Left hindlimb (tissue), 1 donor: ENCODE results near the gene ZCWPW1.

ENCODE experiments used
- DNase-seq: peaks from one replicate; pipeline ENCODE4 v3.0.0-alpha.2; 2018

The ZCWPW1 gene

DNA sequence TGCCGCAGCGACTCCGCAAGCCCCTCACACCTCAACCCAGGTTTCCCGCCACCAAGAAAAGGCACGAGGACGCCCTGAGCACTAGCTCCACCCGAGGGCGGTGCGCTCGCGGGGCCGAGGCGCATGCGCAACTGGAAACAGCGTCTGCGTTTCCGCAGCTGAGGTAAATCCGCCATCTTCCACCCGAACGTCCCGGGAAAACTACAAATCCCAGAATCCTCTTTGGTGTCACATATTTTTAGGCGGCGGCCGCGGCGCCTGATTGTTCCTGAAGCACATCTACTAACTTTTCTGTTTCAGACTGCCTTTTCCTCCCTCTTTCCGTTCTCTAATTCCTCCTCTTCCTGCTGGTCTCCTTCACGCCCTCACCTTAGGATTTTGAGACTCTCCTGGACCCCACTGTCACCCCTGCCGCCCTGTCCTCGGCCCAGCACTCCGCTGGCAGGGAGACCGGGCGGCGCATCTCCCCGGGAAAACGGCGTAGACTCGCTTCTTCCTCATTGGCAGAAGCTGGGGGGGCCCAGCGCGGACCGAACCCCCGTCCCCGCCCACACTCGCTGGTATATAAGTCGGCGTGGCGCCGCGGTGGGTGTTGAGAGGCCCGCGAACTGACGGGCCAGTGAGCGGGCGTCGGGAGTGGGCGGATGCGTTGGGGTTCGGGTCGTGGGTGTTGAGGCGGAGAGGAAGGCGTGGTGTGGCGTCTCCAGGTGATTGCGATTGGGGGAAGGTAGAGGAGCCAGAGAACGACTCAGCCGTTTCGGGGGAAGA lies at the start of gene ZCWPW1:
TSS of gene ZCWPW1 (minus strand) at position 505 of the 768 bp plus-strand sequence. CDS start 8,054 bp downstream, outside the sequence.
- peak; percentile 98 for DNase-seq

DNA sequence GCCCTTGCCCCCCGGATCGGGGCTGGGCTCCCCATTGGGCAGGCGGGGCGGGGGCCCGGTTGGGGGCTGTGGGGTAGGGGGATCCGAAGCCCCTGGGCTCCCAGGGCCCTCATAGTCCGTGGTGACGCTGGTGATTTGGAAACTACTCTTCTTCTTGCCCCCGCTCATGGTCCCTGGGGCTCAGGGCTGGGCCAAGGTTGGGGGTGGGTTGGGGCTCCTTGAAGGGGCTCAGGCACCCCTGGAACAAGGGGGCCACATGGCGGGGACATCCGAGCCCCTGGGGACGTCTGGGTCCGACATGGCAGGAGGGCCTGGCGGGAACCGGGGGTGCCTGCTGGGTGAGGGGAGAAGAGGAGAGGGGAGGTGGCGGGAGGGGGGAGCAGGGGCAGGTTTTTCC lies 49.4 kb upstream of the ZCWPW1 start:
- no peak for DNase-seq

GRCh38 chr7:100476903-100477870 lies 48.7 kb upstream of the ZCWPW1 start:
- no peak for DNase-seq

DNA sequence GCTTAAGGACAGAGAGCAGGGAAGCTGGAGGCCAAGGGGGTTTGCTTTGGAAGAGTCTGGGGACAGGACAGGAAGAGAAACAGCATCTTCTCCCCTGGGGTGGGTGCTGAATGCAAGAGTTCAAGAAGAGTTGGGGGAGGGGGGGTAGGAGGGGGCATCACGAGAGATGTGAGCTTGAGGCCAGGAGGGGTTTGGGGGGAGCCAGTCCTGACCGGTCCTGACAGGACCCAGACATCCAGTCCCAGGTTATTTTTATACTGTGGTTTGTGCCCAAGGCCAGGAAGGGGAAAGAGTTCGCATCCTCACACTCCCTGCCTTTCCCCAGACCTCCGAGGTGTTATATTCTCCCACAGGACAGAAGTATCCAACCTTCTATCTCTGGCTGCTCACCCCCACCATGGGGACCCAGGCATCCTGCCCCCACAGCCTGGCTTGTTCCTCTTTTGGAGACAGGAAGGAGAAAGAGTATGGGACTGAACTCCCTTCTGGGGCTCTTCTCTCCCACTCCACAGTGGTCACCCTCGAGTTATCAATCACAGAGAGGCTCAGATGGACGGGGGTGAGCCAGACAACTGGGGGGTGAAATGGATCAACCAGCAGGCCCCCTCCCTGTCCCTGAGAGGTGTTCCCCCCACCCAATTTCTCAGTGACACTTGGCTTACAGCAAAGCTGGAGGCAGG lies 47.7 kb upstream of the ZCWPW1 start:
- no peak for DNase-seq

GRCh38 chr7:100475549-100475948 lies 47.0 kb upstream of the ZCWPW1 start:
- DNase-seq, result peak; percentile 74

DNA sequence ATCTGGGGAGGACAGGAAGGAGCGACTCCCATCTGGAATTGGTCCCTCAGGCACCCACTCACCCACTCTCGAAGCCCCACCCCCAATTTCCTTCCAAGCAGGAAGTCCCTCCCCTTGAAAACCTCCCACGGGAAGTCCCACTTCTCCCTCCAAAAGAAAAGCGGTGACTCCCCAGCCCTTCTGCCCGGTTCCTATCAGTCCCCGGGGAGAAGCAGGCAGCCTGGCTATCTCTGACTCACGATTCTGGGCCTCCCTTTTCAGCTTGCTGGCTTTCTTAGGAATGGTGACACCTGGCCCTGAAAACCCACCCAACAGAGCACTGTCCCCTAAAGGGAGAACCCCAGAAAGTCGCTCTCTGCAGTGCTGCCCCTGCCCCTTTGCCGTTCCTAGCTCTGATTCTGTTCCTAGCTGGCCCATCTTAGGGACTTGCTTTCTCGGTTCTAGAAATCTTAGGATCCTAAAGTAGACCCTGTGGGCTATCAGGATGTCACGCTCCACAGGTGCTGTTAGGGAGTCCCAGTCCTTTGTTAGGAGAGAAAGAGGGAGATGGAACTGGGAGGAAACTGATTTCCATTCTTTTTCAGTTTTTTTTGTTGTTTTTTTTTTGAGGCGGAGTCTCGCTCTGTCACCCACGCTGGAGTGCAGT lies 44.5 kb upstream of the ZCWPW1 start:
- no peak for DNase-seq

GRCh38 chr7:100472121-100472851 lies 43.8 kb upstream of the ZCWPW1 start:
- DNase-seq, result no peak

GRCh38 chr7:100471021-100471420 lies 42.5 kb upstream of the ZCWPW1 start:
- DNase-seq, result no peak

- peak; percentile 88 for DNase-seq
These were observed 40.9 kb upstream of the ZCWPW1 start for GRCh38 chr7:100469227-100470044.

GRCh38 chr7:100467638-100468373 lies 39.3 kb upstream of the ZCWPW1 start:
- no peak for DNase-seq

GRCh38 chr7:100466653-100467605 lies 38.4 kb upstream of the ZCWPW1 start:
- no peak for DNase-seq

- DNase-seq, result peak; percentile 89
These were observed 37.3 kb upstream of the ZCWPW1 start for GRCh38 chr7:100465702-100466311.

DNA sequence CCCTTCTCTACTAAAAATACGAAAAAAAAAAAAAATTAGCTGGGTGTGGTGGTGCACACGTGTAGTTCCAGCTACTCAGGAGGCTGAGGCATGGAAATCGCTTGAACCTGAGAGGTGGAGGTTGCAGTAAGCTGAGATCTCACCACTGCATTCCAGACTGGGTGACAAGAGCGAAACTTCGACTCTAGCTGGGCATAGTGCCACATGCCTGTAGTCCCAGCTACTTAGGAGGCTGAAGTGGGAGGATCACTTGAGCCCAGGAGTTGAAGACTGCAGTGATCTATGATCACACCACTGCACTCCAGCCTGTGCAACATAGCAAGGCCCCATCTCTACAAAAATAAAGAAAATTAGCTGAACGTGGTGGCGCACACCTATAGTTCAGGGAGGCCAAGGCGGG lies 36.8 kb upstream of the ZCWPW1 start:
- no peak for DNase-seq

- no peak for DNase-seq
These were observed 36.3 kb upstream of the ZCWPW1 start for GRCh38 chr7:100464791-100465190.

GRCh38 chr7:100464210-100464660 lies 35.7 kb upstream of the ZCWPW1 start, which contains the start of gene SPACDR:
Gene SPACDR (minus strand): TSS chr7:100464260. CDS start chr7:100464025, 235 bp downstream.
- DNase-seq, result no peak

- DNase-seq, result no peak
These were observed 28.5 kb upstream of the ZCWPW1 start for GRCh38 chr7:100457033-100457432.

- DNase-seq, result no peak
These were observed 28.1 kb upstream of the ZCWPW1 start for GRCh38 chr7:100456562-100456961.

GRCh38 chr7:100455206-100455605 lies 26.7 kb upstream of the ZCWPW1 start:
- DNase-seq, result no peak
